Subcutaneous adipose tissue (tissue), 4 donors: ENCODE results near the gene SVEP1. TPM values are rescaled to one million over a fixed set of nuclear protein-coding genes. Genes with fewer than 3 reads are reported as not detected.

ENCODE experiments used
- total RNA-seq, 4 donors: library from RNA; depleted of rRNA; stranded (reverse); fragments of >200 nt; gene quantifications; one replicate each; pipeline ENCODE4 v1.1.0, GENCODE V29; 2016
- TF ChIP-seq, protein P1 (sequence below): fragments of 450-650 bp; IDR thresholded peaks from one replicate; pipeline ENCODE4 v1.5.1; 2016; ENCODE audit warnings: low read depth, mild to moderate bottlenecking, control low read depth, antibody characterized with exemption, moderate library complexity

The SVEP1 gene
- total RNA-seq, 4 donors from 2014 or later, result 87.2 to 204 (median 174) TPM

DNA sequence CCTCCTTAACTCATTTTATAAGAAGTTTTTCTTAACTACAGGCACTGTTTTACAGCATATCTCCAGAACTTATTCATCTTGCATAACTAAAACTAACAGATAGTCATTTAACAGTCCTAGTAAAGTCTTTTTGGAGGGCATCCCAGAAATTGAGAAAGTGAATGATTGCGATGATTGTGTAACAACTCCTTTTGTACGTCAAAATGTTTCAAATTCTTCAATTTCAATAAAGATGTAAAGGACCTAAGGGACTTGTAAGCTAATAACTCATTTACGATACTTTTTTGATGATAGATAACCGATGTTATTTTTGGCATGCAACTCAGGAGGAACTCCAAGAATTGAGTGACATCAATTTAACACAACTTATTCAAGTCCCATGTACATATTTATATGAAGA is 42.7 kb downstream of the SVEP1 start:
- TF ChIP-seq, protein P1, sequence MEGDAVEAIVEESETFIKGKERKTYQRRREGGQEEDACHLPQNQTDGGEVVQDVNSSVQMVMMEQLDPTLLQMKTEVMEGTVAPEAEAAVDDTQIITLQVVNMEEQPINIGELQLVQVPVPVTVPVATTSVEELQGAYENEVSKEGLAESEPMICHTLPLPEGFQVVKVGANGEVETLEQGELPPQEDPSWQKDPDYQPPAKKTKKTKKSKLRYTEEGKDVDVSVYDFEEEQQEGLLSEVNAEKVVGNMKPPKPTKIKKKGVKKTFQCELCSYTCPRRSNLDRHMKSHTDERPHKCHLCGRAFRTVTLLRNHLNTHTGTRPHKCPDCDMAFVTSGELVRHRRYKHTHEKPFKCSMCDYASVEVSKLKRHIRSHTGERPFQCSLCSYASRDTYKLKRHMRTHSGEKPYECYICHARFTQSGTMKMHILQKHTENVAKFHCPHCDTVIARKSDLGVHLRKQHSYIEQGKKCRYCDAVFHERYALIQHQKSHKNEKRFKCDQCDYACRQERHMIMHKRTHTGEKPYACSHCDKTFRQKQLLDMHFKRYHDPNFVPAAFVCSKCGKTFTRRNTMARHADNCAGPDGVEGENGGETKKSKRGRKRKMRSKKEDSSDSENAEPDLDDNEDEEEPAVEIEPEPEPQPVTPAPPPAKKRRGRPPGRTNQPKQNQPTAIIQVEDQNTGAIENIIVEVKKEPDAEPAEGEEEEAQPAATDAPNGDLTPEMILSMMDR, result no peak

DNA sequence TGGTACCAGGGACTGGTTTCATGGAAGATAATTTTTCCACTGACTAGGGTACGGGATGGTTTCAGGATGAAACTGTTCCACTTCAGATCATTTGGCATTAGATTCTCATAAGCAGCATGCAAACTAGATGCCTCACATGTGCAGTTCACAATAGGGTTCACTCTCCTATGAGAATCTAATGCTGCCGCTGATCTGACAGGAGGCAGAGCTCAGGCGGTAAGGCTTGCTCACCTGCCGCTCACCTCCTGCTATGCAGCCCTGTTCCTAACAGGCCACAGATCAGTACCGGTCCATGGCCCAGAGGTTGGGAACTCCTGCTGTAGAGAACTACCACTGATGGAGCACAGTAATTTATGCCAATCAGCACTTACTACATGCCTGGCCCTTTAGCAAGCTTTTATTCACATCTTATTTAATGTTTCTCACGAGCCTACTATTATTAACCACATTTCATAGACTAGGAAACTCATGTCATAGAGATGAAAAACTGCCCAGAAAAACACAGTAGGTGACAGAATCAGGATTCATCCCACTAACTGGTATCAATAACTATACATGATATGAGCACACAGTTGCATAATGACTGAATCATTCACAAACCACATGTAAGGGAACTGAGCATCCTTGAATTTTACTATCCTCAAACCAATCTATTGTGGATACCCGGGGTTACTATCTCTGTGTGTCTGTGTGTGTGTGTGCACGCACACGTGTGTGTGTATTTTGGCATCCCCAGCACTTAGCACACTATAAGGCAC is 46.5 kb downstream of the SVEP1 start:
- TF ChIP-seq, protein P1, result no peak

DNA sequence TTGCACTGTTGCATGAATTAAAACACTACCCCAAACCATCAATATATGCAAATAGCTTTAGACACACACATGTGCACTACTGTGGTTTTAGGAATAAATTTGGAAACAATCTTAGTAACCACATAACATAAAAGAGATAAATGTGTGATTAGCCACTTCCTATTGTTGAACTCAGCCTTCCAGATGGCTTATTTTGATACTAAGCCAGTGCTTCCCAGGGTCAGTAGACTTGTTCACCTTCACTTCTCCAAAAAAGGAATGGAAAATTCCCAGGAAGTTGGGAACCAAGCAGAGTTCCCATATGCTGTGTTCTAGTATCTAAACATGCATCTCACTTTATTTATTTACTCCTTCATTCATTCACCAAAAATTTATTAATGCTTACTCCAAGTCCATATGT is 47.8 kb downstream of the SVEP1 start:
- TF ChIP-seq, protein P1, result no peak

DNA sequence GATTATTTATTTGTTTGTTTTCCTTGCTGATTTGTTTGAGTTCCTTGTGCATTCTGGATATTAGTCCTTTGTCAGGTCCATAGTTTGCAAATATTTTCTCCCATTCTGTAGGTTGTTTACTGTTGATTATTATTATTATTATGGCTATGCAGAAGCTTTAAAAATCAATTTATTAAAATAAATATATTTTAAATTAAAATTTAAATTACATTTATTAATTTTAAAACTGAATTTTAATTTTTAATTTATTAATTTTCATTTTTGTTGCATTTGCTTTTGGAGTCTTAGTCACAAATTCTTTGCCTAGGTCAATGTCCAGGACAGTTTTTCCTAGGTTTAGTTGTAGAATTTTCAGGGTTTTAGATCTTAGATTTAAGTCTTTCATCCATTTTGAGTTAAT is 50.9 kb downstream of the SVEP1 start:
- TF ChIP-seq, protein P1, result no peak

DNA sequence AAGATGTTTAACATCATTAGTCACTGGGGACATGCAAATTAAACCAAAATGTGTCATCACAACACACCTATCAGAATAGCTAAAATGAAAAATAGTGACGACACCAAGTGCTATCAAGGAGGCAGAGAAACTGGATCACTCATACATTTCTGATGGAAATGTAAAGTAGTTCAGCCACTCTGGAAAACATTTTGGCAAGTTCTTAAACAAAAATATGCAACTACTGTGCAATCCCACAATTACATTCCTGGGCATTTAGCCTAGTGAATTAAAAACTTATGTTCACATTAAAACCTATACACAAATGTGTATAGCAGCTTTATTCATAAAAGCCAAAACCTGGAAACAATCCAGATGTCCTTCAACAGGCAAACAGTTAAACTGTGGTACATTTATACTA is 53.1 kb downstream of the SVEP1 start:
- TF ChIP-seq, protein P1, result no peak

DNA sequence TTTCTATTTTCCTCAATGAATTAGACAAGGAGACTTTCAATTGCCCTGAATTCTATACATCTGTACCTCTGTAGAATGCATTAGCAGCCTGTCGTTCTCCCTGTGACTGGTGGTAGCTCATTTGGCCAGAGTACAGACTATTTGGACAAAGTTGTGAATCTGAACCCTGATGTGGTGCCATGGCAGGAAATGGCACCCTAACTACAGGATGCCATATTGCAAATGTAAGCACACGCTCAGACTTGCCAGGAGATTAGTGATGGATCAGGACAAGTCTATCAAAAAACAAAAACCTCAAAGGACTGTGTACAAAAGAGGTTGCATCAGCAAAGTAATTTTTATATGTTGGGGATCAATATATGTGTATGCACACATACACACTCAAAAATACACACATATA is 58.3 kb downstream of the SVEP1 start:
- TF ChIP-seq, protein P1, result no peak

DNA sequence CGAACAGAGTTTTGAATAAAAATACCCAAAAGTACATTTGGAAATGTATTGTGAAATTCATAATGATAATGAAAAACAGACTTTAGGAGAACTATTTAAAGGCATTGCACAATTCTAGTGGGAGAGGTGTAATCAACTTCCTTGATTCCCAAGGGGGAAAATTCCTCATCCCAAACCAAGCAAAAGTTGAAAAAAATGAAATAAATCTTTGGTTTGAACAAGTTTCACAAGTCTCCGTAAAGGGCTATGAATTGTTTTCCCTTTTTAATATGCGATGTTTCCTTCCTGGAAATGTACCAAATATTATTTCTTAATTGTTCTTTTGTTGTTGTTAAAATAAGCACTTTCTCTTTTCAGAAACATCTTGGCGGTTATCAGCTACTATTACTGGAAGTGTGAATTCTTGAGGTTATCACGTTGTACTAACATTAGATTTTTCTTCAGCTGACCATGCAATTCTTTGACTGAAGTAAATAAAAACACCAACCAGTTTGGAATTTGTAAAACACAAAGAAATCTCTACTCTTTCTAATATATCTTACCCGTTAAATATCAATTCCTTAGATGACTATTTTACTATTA is 59.3 kb downstream of the SVEP1 start:
- TF ChIP-seq, protein P1, result no peak
